Activated CD4-positive, alpha-beta T cell treated with anti-CD3 and anti-CD28 coated beads, Interleukin-2, amount 50 U/mL, for 24 hours (primary cell): ENCODE results near the gene TESMIN.

Experiments used
- DNase-seq, 2 donors: peaks; one replicate each; pipeline ENCODE4 v3.0.0-alpha.2; 2020; ENCODE audit warnings: low read depth in 1 of 2, low spot score in 1 of 2

The TESMIN gene

GRCh38 chr11:68661697-68662603 lies 89.4 kb downstream of the TESMIN start:
- DNase-seq = no peak

- no peak for DNase-seq
Observed at GRCh38 chr11:68661014-68661413, 90.3 kb downstream of the TESMIN start.

- DNase-seq = no peak
Observed at GRCh38 chr11:68660066-68660810, 91.1 kb downstream of the TESMIN start.

GRCh38 chr11:68659158-68659921 lies 92.0 kb downstream of the TESMIN start:
- DNase-seq = no peak

- no peak for DNase-seq
Observed at GRCh38 chr11:68658661-68659060, 92.7 kb downstream of the TESMIN start.

- DNase-seq = no peak
Observed at GRCh38 chr11:68658097-68658496, 93.2 kb downstream of the TESMIN start.
